Smooth muscle cell (in vitro differentiated cells): ENCODE results near the gene RTRAF. TPM values are rescaled to one million over a fixed set of nuclear protein-coding genes. Genes with fewer than 3 reads are reported as not detected.

Experiments
- DNase-seq: peaks from one replicate; lab custom pipeline; 2025; ENCODE audit not compliant: unreplicated experiment; lab: John Stamatoyannopoulos, UW
- H2AFZ ChIP-seq: fragments of 200-600 bp; sonication (generic); 2 replicates; pipeline ENCODE4 v1.6.0; 2016; ENCODE audit warnings: antibody characterized with exemption, low read depth, mild to moderate bottlenecking
- H3F3A ChIP-seq: fragments of 200-600 bp; sonication (generic); 2 replicates; pipeline ENCODE4 v1.6.0; 2017; ENCODE audit warnings: antibody characterized with exemption, low read depth
- H3K27ac ChIP-seq: fragments of 200-600 bp; sonication (generic); 2 replicates; pipeline ENCODE4 v1.5.1; 2016; ENCODE audit warnings: low read depth, mild to moderate bottlenecking
- H3K27me3 ChIP-seq: fragments of 200-600 bp; sonication (generic); 2 replicates; pipeline ENCODE4 v1.6.1; 2016; ENCODE audit warnings: low read depth, mild to moderate bottlenecking
- H3K36me3 ChIP-seq: fragments of 200-600 bp; sonication (generic); 2 replicates; pipeline ENCODE4 v1.5.1; 2016; ENCODE audit warnings: low read depth
- H3K4me1 ChIP-seq: fragments of 200-600 bp; sonication (generic); 2 replicates; pipeline ENCODE4 v1.5.1; 2016; ENCODE audit warnings: low read depth
- H3K4me2 ChIP-seq: fragments of 200-600 bp; sonication (generic); 2 replicates; pipeline ENCODE4 v1.6.0; 2016; ENCODE audit warnings: mild to moderate bottlenecking
- H3K4me3 ChIP-seq: fragments of 200-600 bp; sonication (generic); 2 replicates; pipeline ENCODE4 v1.5.1; 2016; ENCODE audit warnings: mild to moderate bottlenecking
- H3K79me2 ChIP-seq: fragments of 200-600 bp; sonication (generic); 2 replicates; pipeline ENCODE4 v1.6.0; 2016; ENCODE audit warnings: low read depth, mild to moderate bottlenecking
- H3K9ac ChIP-seq: fragments of 200-600 bp; sonication (generic); 2 replicates; pipeline ENCODE4 v1.6.0; 2016; ENCODE audit warnings: low read depth
- H3K9me3 ChIP-seq: fragments of 200-600 bp; sonication (generic); replicated peaks from 2 replicates; pipeline ENCODE4 v1.5.1; 2016; ENCODE audit warnings: low read depth
- H4K20me1 ChIP-seq: fragments of 200-600 bp; sonication (generic); 2 replicates; pipeline ENCODE4 v1.6.0; 2016; ENCODE audit warnings: low read depth
- CTCF ChIP-seq: fragments of 200-600 bp; sonication (generic); IDR thresholded peaks from 2 replicates; pipeline ENCODE4 v1.5.1; 2017; ENCODE audit warnings: borderline replicate concordance, mild to moderate bottlenecking, antibody characterized with exemption; ENCODE audit not compliant: insufficient read depth, poor library complexity, severe bottlenecking
- WGBS: methylation state at CpG from one replicate; pipeline ENCODE4 v1.1.7; 2016; ENCODE audit warnings: low lambda C conversion rate; 5-methylcytosine and 5-hydroxymethylcytosine counted together
- polyA plus RNA-seq: library from polyadenylated mRNA; unstranded; fragments of >200 nt; fragmentation: Nextera tagmentation; extraction: Ambion mirVana; gene quantifications from 2 replicates; pipeline ENCODE4 v1.2.1, GENCODE V29; 2016
- total RNA-seq: library from RNA; depleted of rRNA; stranded (reverse); fragments of >200 nt; gene quantifications from 2 replicates; pipeline ENCODE4 v1.2.3, GENCODE V29; 2014

Gene RTRAF
- total RNA-seq = 143 and 163 TPM in 2 replicates
- 218 and 221 TPM in 2 replicates for polyA plus RNA-seq

DNA sequence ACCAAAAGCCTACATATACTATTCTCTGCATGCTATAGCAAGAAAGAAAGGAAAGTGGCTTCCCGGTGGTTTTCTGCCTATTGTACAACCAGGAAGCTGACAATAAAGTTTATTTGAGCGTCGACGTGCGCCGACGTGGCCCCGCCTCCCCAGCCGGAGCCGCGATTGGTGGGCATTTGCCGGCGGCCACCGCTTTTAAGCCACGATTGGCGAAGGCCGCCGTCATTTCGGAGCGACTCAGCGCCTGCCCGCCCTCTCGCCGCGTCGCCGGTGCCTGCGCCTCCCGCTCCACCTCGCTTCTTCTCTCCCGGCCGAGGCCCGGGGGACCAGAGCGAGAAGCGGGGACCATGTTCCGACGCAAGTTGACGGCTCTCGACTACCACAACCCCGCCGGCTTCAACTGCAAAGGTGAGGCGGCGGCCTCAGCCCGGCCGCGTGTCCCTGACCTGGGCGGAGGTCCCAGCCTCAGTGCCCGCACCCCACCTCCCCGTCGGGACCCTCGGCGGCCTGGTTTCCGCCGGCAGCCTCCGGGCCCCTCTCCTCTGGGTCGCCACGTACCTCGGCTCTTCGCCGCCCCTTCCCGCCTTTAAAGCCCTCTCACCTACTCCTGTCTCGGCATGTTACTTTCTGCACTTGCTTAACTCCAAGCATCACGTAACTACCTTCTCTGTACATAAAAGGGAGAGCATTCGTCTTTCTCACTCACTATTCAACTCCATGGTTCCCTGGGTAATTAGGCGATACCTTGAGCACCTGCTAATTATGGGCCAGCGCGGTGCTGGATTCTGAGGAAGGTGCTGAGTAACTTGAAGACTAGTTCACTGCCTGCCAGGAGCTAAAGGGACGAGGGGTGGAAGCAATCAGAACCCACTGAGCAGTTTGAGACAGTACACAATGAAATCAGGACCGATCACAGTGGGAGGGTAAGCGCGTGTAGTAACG, at the start of gene RTRAF:
RTRAF (plus strand) TSS at position 254 of the 942 bp plus-strand sequence; CDS start at position 348, 94 bp downstream.
- H3K79me2 ChIP-seq = peaks cover 42% of the 10 kb centered on the region
- peaks cover 14% of the 10 kb centered on the region for H3K36me3 ChIP-seq
- peak within 1 kb of the TSS; percentile 63 for H3K27ac ChIP-seq
- H3K9ac ChIP-seq = peak within 1 kb of the TSS; percentile 93
- no peaks in the 10 kb centered on the region for H3F3A ChIP-seq
- no peaks in the 10 kb centered on the region for H3K27me3 ChIP-seq
- no peaks in the 10 kb centered on the region for H3K9me3 ChIP-seq
- TF ChIP-seq CTCF = no peak
- H3K4me1 ChIP-seq = peaks cover 22% of the 10 kb centered on the region
- H2AFZ ChIP-seq = peak within 1 kb of the TSS; percentile 92
- peaks cover 9% of the 10 kb centered on the region for H4K20me1 ChIP-seq
- H3K4me3 ChIP-seq = peak within 1 kb of the TSS; percentile 95
- peak; percentile 58 for DNase-seq
- peak within 1 kb of the TSS; percentile 91 for H3K4me2 ChIP-seq
- WGBS = under 1% methylated on average over 68 of the region's 72 CpGs

GRCh38 chr14:51939755-51940301, 49.5 kb upstream of the RTRAF start:
- Histone ChIP-seq H3K27me3 (no peaks in the 10 kb centered on the region), H3K4me3 (peak overlapping the region; percentile 16), H2AFZ (no peak overlapping the region), H3K79me2 (peaks cover 8% of the 10 kb centered on the region), H3K4me1 (peaks cover 5% of the 10 kb centered on the region), H3F3A (peaks cover 6% of the 10 kb centered on the region), H3K36me3 (no peaks in the 10 kb centered on the region), H3K27ac (peak overlapping the region; percentile 67), H3K4me2 (peak overlapping the region; percentile 79), H3K9ac (peak overlapping the region; percentile 41), H4K20me1 (peaks cover 15% of the 10 kb centered on the region), H3K9me3 (no peaks in the 10 kb centered on the region)
- WGBS = 35% methylated on average over 10 of the region's 10 CpGs
- DNase-seq = no peak
- no peak for TF ChIP-seq CTCF

- Histone ChIP-seq H2AFZ (no peak overlapping the region), H3K4me1 (peaks cover 5% of the 10 kb centered on the region), H3K79me2 (peaks cover 7% of the 10 kb centered on the region), H3K4me2 (no peak overlapping the region), H3F3A (peaks cover 6% of the 10 kb centered on the region), H3K4me3 (no peak overlapping the region), H3K9ac (no peak overlapping the region), H3K27ac (no peak overlapping the region), H3K9me3 (no peaks in the 10 kb centered on the region), H3K36me3 (no peaks in the 10 kb centered on the region), H4K20me1 (peaks cover 5% of the 10 kb centered on the region), H3K27me3 (no peaks in the 10 kb centered on the region)
- TF ChIP-seq CTCF = no peak
- 91% methylated on average over 2 of the region's 2 CpGs for WGBS
- no peak for DNase-seq
These were observed 46.4 kb upstream of the RTRAF start for GRCh38 chr14:51942971-51943370.
